ENCODE measurements around the gene REC8. TPM values are rescaled to one million over a fixed set of nuclear protein-coding genes. Genes with fewer than 3 reads are reported as not detected.

REC8 gene
- total RNA-seq, 1 experiment from 2014 or later: 58.0 TPM

- no peak overlapping the region for H3K27ac ChIP-seq (ENCODE audit: insufficient read length, low read depth, low read length)
- no peak overlapping the region for H3K23ac ChIP-seq (ENCODE audit: insufficient read length, low read depth, low read length)
- H3K4me1 ChIP-seq (ENCODE audit: insufficient read depth, low read length): no peaks in the 10 kb centered on the region; the same call in 1 of the 2 replicates
- H3K14ac ChIP-seq (ENCODE audit: insufficient read depth, low read length): no peak overlapping the region
- Mint-ChIP-seq H3K27me3 (ENCODE audit: low read depth) (no peaks in the 10 kb centered on the region), H3K9me3 (no peaks in the 10 kb centered on the region), H3K36me3 (ENCODE audit: insufficient read depth in 1 of 3, low read depth in 3 of 3) (peaks cover 9 to 44% (median 34%) of the 10 kb centered on the region in 3 experiments), H3K4me1 (peaks cover 24 to 30% of the 10 kb centered on the region in 2 experiments), H3K4me3 (no peak overlapping the region; a peak in 1 of 5 replicates), H3K27ac (peak overlapping the region in 1 of 3 experiments; percentile 42; a peak in 1 of 7 replicates)
- DNase-seq: no peak
- no peak overlapping the region for H2BK20ac ChIP-seq (ENCODE audit: low read depth, low read length, poor library complexity, severe bottlenecking)
- no peak overlapping the region for H4K5ac ChIP-seq (ENCODE audit: insufficient read length, low read depth, low read length)
- H3K27me3 ChIP-seq (ENCODE audit: insufficient read depth, low read length): no peaks in the 10 kb centered on the region
- H3K23me2 ChIP-seq (ENCODE audit: insufficient read length, low read depth, low read length, poor library complexity, severe bottlenecking): peaks cover 8% of the 10 kb centered on the region
- H4K91ac ChIP-seq (ENCODE audit: insufficient read length, low read depth, low read length): no peak overlapping the region
- no peak overlapping the region for H2BK15ac ChIP-seq (ENCODE audit: low read depth, low read length)
- H2BK120ac ChIP-seq (ENCODE audit: low read depth, low read length, poor library complexity, severe bottlenecking): no peak overlapping the region
- no peak overlapping the region for H2BK12ac ChIP-seq (ENCODE audit: insufficient read length, low read depth, low read length)
- no peak overlapping the region for H3K9ac ChIP-seq (ENCODE audit: extremely low read depth, insufficient read length, low read length)
- H4K20me1 ChIP-seq (ENCODE audit: control insufficient read depth, insufficient read depth, insufficient read length): no peaks in the 10 kb centered on the region
- no peak overlapping the region for H3T11ph ChIP-seq (ENCODE audit: low read length)
- H3K79me1 ChIP-seq (ENCODE audit: insufficient read depth, low read depth, low read length, poor library complexity, severe bottlenecking): no peaks in the 10 kb centered on the region
- no peak overlapping the region for H2AFZ ChIP-seq (ENCODE audit: low read length)
- TF ChIP-seq CTCF (conservative IDR thresholded peaks at IDR 0.05): no peak
- no peaks in the 10 kb centered on the region for H3K79me2 ChIP-seq (ENCODE audit: insufficient read depth, low read length)
- H3K4ac ChIP-seq (ENCODE audit: low read depth, low read length): no peak overlapping the region
- H3K56ac ChIP-seq (ENCODE audit: insufficient read length, low read depth, low read length): no peak overlapping the region
- H4K8ac ChIP-seq (replicated peaks; ENCODE audit: insufficient read length, low read depth, low read length): no peak overlapping the region
- H2AK5ac ChIP-seq (ENCODE audit: insufficient read length, low read length): no peak overlapping the region
- no peak overlapping the region for H3K4me2 ChIP-seq (ENCODE audit: insufficient read depth, insufficient read length, low read length)
- H3K9me3 ChIP-seq (ENCODE audit: control insufficient read depth, low read depth, low read length): no peaks in the 10 kb centered on the region
- no CpG with 5 or more reads among the region's 15 CpGs for whole genome bisulfite sequencing (ENCODE audit: extremely low coverage, insufficient read length, low lambda C conversion rate)
- H2BK5ac ChIP-seq (ENCODE audit: insufficient read length, low read length): no peak overlapping the region
- no peak overlapping the region for H3K18ac ChIP-seq (ENCODE audit: insufficient read length, low read depth, low read length)
These were observed 21.1 kb downstream of the REC8 start for GRCh38 chr14:24192933-24193332.
